ENCODE measurements around the gene CRCP. TPM values are rescaled to one million over a fixed set of nuclear protein-coding genes. Genes with fewer than 3 reads are reported as not detected.

CRCP gene
- total and polyA plus RNA-seq, 2 of the 13 experiments (the other 11 are each of a cell fraction or from before 2014, with no cell fraction given) = 22.7 to 31.0 TPM

DNA sequence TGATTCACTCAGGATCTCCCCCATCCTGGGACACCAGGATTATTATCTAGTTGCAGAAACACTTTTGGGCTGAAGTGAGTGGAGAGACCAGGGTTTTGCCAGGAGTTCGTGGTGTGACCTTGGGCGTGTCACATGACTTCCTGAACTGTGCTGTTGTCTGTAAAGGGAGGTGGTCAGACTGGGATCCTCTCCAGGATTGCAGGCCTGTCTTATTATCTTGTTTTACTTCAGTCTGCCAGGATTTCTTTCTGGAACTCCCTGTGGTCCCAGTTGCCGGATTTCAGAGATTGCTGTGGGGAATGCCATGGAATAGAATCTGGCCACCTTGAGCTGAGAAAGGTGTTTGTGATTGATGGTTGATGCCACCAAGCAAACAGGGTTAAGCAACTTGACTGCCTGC, 35.8 kb downstream of the CRCP start (continued):
- peak; percentile 35; the same call in 1 of the 2 replicates for TF ChIP-seq THRA (CRISPR knock-in tag; IDR thresholded peaks at IDR 0.05; ENCODE audit: borderline replicate concordance)
- no peak for TF ChIP-seq ZNF558 (CRISPR knock-in tag; IDR thresholded peaks at IDR 0.05; ENCODE audit: borderline replicate concordance)
- no peak for TF ChIP-seq CEBPZ (IDR thresholded peaks at IDR 0.05; ENCODE audit: low read length)
- no peak for TF ChIP-seq ZNF30 (CRISPR knock-in tag; IDR thresholded peaks at IDR 0.05)
- TF ChIP-seq KLF12 (CRISPR knock-in tag; IDR thresholded peaks at IDR 0.05; ENCODE audit: borderline replicate concordance) = no peak
- TF ChIP-seq HDAC1 (CRISPR knock-in tag; IDR thresholded peaks at IDR 0.05) = no peak
- TF ChIP-seq CBX5 (CRISPR knock-in tag; IDR thresholded peaks at IDR 0.05; ENCODE audit: borderline replicate concordance) = no peak
- TF ChIP-seq ZNF225 (CRISPR knock-in tag; IDR thresholded peaks at IDR 0.05) = no peak
- TF ChIP-seq ZNF256 (CRISPR knock-in tag; conservative IDR thresholded peaks at IDR 0.05) = no peak
- TF ChIP-seq HOXA3 (CRISPR knock-in tag; IDR thresholded peaks at IDR 0.05) = 0 out of 2 replicates have a peak, but pooled peaks have one; percentile 18
- no peak for TF ChIP-seq TCF12 (IDR thresholded peaks at IDR 0.05)
- no peak for TF ChIP-seq TCF12 (CRISPR knock-in tag; IDR thresholded peaks at IDR 0.05)
- no peak for TF ChIP-seq KLF16 (CRISPR knock-in tag; IDR thresholded peaks at IDR 0.05)
- TF ChIP-seq NR2F6 (IDR thresholded peaks at IDR 0.05) = peak; percentile 16; the same call in 1 of the 2 replicates
- TF ChIP-seq NR2F6 (CRISPR knock-in tag; IDR thresholded peaks at IDR 0.05) = peak; percentile 40; the same call in 1 of the 2 replicates
- TF ChIP-seq JUNB (CRISPR knock-in tag; IDR thresholded peaks at IDR 0.05; ENCODE audit: borderline replicate concordance) = no peak
- TF ChIP-seq ZNF510 (CRISPR knock-in tag; IDR thresholded peaks at IDR 0.05; ENCODE audit: low read depth) = no peak
- TF ChIP-seq ZFX (CRISPR knock-in tag; IDR thresholded peaks at IDR 0.05; ENCODE audit: low read depth) = peak; percentile 36; the same call in 1 of the 2 replicates
- TF ChIP-seq, protein P1, sequence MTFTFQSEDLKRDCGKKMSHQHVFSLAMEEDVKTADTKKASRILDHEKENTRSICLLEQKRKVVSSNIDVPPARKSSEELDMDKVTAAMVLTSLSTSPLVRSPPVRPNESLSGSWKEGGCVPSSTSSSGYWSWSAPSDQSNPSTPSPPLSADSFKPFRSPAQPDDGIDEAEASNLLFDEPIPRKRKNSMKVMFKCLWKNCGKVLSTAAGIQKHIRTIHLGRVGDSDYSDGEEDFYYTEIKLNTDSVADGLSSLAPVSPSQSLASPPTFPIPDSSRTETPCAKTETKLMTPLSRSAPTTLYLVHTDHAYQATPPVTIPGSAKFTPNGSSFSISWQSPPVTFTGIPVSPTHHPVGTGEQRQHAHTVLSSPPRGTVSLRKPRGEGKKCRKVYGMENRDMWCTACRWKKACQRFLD (CRISPR knock-in tag; IDR thresholded peaks at IDR 0.05; ENCODE audit: borderline replicate concordance) = no peak
- TF ChIP-seq RARA (CRISPR knock-in tag; IDR thresholded peaks at IDR 0.05) = peak; percentile 36; the same call in 1 of the 2 replicates
- no peak for TF ChIP-seq ZNF33A (CRISPR knock-in tag; IDR thresholded peaks at IDR 0.05; ENCODE audit: borderline replicate concordance)
- TF ChIP-seq, protein P2, sequence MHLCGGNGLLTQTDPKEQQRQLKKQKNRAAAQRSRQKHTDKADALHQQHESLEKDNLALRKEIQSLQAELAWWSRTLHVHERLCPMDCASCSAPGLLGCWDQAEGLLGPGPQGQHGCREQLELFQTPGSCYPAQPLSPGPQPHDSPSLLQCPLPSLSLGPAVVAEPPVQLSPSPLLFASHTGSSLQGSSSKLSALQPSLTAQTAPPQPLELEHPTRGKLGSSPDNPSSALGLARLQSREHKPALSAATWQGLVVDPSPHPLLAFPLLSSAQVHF (CRISPR knock-in tag; IDR thresholded peaks at IDR 0.05) = no peak
- no peak for TF ChIP-seq CAMTA2 (CRISPR knock-in tag; IDR thresholded peaks at IDR 0.05; ENCODE audit: borderline replicate concordance)
- no peak for TF ChIP-seq NPAS2 (CRISPR knock-in tag; IDR thresholded peaks at IDR 0.05; ENCODE audit: borderline replicate concordance)
- TF ChIP-seq SRF (IDR thresholded peaks at IDR 0.05; ENCODE audit: low read depth, low read length) = no peak

Data from HepG2 (cell line).